KOPT-K1 (cell line): ENCODE results near the gene MMP7.

Source experiments
- H3K27ac ChIP-seq: fragments of 200-600 bp; sonication (generic); 2 replicates; pipeline ENCODE4 v1.5.1; 2016; ENCODE audit warnings: antibody characterized with exemption, mild to moderate bottlenecking, low read depth, low read length; ENCODE audit not compliant: poor library complexity, severe bottlenecking
- H3K36me3 ChIP-seq: fragments of 200-600 bp; sonication (generic); 2 replicates; pipeline ENCODE4 v1.5.1; 2017; ENCODE audit warnings: antibody characterized with exemption, mild to moderate bottlenecking, low read length, moderate library complexity; ENCODE audit not compliant: insufficient read depth
- H3K9me3 ChIP-seq: fragments of 200-600 bp; sonication (generic); 2 replicates; pipeline ENCODE4 v1.5.1; 2017; ENCODE audit warnings: antibody characterized with exemption, low read length, mild to moderate bottlenecking; ENCODE audit not compliant: insufficient read depth, poor library complexity, severe bottlenecking

MMP7 gene

DNA sequence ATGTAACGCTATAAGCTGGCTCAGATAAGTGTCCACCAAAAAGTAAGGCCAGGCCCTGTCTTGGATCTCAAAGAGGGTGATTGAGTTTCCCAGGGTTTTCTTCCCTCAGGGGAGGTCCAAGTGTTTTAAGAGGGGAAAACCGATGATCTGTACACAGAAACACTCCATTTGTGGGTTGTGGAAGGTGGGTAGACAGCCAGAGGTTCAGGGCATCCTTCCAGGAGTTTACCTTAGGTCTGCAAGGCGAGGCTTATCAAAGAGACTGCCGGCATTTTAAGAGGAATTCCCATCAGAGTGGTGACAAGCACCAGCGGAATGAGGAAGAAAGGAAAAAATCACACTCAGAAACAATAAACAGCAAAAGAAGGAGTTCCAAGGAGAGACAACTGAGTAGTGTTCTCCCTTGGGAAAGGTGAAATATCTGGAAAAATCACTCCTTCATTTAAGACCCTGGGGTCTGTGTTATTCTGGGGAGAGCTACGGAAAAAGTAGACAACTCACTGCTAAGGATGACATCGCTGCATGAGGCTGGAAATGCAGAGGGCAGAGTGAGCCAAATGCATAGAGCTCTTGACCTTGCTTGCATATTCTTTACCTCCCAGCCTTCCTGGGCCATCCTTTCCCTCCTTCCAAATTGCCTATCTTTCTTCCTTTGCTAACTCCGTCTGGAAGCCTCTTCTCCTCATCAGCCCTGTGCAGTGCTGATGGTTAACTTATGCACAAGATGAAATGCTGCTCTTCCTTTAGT, 22.1 kb upstream of the MMP7 start:
- Histone ChIP-seq H3K27ac (no peak overlapping the region), H3K9me3 (peaks cover 7% of the 10 kb centered on the region), H3K36me3 (no peaks in the 10 kb centered on the region)

GRCh38 chr11:102552020-102552419, 21.5 kb upstream of the MMP7 start:
- H3K9me3 ChIP-seq, result peaks cover under 1% of the 10 kb centered on the region
- H3K36me3 ChIP-seq, result no peaks in the 10 kb centered on the region
- no peak overlapping the region for H3K27ac ChIP-seq

DNA sequence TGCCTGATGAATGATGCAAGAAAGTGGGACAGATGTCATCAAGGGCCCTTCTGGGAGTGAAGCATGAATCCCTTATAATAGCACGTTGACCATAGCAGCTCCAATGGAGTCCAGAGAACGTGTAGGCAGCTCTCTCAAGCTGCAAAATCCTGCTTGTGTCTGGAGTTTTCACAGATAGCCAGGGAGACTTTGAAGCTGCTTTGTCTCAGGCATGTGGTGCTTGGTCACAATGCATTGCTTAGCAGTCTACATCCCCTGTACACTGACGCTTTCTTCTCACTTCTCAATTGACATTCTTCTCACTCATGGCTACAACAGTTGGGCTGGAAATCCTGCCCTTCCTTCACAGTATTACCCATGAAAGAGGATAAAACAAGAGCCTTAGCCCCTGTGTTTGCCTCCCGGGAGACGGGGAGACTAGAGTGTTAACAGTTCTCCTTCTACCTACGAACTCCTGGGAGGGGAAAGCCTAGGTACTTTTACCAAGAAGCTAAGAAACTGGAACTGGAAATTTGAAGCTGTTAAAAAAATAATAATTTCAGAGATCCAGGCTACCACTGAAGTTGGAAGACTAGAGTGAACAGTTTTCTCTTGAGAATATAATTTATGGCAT, 20.7 kb upstream of the MMP7 start:
- Histone ChIP-seq H3K36me3 (no peaks in the 10 kb centered on the region), H3K9me3 (no peaks in the 10 kb centered on the region), H3K27ac (no peak overlapping the region)

GRCh38 chr11:102546923-102547471, 16.4 kb upstream of the MMP7 start:
- H3K9me3 ChIP-seq, result no peaks in the 10 kb centered on the region
- no peak overlapping the region for H3K27ac ChIP-seq
- H3K36me3 ChIP-seq, result no peaks in the 10 kb centered on the region

DNA sequence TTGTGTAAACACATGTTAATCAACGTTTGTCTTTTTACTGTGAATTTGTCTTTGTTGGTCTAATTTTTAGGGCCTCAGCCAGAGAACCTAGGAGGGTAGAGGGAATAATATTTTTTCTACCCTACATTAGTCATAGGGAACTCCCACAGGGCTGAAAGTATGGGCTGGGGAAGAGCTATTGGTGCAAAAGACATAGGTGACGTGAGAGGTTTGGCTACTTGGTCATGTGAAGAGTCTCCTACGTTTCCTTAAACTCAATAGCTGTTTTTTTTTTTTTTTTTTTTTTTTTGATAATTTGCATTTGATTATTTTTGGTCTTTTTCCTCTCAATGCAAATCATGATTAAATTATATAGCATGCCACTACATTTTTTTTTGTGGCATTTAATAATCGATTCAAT, 15.9 kb upstream of the MMP7 start:
- H3K36me3 ChIP-seq, result no peaks in the 10 kb centered on the region
- H3K9me3 ChIP-seq, result no peaks in the 10 kb centered on the region
- no peak overlapping the region for H3K27ac ChIP-seq

DNA sequence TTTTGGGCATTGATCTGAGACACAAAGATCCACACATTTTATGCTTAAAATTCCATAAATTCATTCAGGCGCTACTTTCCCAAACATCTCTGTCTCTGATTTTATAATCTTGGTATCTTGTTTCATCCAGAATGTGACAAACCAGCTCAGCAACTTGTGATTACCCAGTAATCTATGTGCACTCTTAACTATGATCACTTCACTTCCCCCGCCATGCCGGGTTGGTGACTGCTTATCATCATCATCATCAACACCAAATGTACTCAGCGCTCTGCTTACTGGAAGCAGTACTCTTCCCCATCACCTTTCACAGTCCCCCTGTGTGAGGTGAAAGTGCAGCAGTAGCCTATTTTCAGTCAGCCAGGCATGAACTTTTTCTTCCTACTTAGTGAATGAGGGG, 15.2 kb upstream of the MMP7 start:
- Histone ChIP-seq H3K9me3 (no peaks in the 10 kb centered on the region), H3K27ac (no peak overlapping the region), H3K36me3 (no peaks in the 10 kb centered on the region)

- Histone ChIP-seq H3K9me3 (no peaks in the 10 kb centered on the region), H3K27ac (no peak overlapping the region)
Measured at GRCh38 chr11:102544594-102544993, 14.0 kb upstream of the MMP7 start.

GRCh38 chr11:102539567-102539966, 9.0 kb upstream of the MMP7 start:
- no peaks in the 10 kb centered on the region for H3K9me3 ChIP-seq
- H3K27ac ChIP-seq, result no peak overlapping the region
- H3K36me3 ChIP-seq, result no peaks in the 10 kb centered on the region

More at GRCh38 chr11:102544594-102544993, 14.0 kb upstream of the MMP7 start:
- H3K36me3 ChIP-seq, result no peaks in the 10 kb centered on the region

DNA sequence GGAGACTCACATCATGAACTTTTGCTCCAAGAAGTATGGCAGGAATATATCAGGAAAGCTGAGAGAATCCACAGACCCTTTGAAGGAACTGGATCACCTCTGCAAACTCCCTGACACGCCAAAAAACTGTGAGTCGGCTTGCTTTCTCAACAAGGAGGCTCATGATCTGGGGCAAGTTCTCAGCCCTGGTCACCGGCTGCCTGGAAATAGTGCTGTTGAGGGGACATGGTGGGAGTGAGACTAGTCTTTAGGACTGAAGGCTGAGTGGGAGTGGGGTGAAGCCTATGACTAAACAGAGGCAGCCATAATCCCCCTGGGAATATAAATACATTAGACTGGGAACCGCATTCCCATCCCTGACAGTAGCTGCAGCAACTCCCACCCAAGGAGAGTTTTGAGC, 8.4 kb upstream of the MMP7 start:
- Histone ChIP-seq H3K9me3 (no peaks in the 10 kb centered on the region), H3K36me3 (no peaks in the 10 kb centered on the region), H3K27ac (no peak overlapping the region)

GRCh38 chr11:102534261-102534872, 3.8 kb upstream of the MMP7 start:
- H3K36me3 ChIP-seq, result no peaks in the 10 kb centered on the region
- no peaks in the 10 kb centered on the region for H3K9me3 ChIP-seq
- no peak overlapping the region for H3K27ac ChIP-seq

GRCh38 chr11:102528618-102529017, 1.9 kb downstream of the MMP7 start:
- H3K27ac ChIP-seq, result no peak overlapping the region
- no peaks in the 10 kb centered on the region for H3K9me3 ChIP-seq
- H3K36me3 ChIP-seq, result no peaks in the 10 kb centered on the region

- Histone ChIP-seq H3K27ac (no peak overlapping the region), H3K36me3 (no peaks in the 10 kb centered on the region), H3K9me3 (no peaks in the 10 kb centered on the region)
Measured at GRCh38 chr11:102527684-102528083, 2.9 kb downstream of the MMP7 start.

DNA sequence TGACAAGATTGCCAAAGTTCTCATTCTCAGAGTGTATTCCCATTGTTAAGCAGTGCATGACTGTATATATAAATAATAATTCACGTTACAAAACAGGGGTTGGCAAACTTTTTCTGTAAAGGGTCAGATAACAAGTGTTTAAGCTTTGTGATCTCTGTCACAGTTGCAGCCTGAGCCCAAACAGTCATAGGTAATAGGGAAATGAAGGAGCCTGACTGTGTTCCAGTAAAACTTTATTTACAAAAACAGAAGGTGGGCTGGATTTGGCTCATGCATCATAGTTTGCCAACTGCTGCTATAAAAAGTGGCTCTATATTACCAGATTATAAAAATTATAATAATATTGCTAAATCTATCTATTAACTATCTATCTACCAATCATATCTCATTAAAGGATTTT, 3.5 kb downstream of the MMP7 start:
- Histone ChIP-seq H3K36me3 (no peaks in the 10 kb centered on the region), H3K27ac (no peak overlapping the region), H3K9me3 (no peaks in the 10 kb centered on the region)

- Histone ChIP-seq H3K9me3 (no peaks in the 10 kb centered on the region), H3K36me3 (no peaks in the 10 kb centered on the region), H3K27ac (no peak overlapping the region)
Measured at GRCh38 chr11:102523887-102524286, 6.7 kb downstream of the MMP7 start.

DNA sequence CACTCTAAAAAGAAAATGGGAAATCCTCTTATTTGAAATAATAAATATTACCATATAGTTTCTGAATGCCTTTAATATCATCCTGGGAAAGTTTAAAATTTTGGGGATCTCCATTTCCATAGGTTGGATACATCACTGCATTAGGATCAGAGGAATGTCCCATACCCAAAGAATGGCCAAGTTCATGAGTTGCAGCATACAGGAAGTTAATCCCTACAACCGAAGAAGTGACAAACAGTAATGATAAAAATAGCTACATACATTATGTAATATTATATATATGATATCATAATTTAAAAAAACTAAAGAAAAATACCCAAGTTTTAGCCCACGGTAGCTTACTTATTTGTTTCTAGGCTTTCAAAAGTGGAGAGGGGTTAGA, 7.4 kb downstream of the MMP7 start:
- Histone ChIP-seq H3K27ac (no peak overlapping the region), H3K9me3 (no peaks in the 10 kb centered on the region), H3K36me3 (no peaks in the 10 kb centered on the region)
